GM18870 (cell line): ENCODE data around the gene SNAP47.

ENCODE experiments used
- ATAC-seq: cut with Tn5 transposase; IDR thresholded peaks from one replicate; pipeline ENCODE4 v1.9.1; 2021; ENCODE audit warnings: moderate library complexity; ENCODE audit not compliant: unreplicated experiment

Gene SNAP47

GRCh38 chr1:227781314-227781930 is 46.2 kb downstream of the SNAP47 start:
- ATAC-seq, result no peak

GRCh38 chr1:227782226-227782625 is 47.0 kb downstream of the SNAP47 start:
- ATAC-seq, result no peak

- ATAC-seq, result no peak
These were observed 50.0 kb downstream of the SNAP47 start for GRCh38 chr1:227785094-227785804.

- ATAC-seq, result no peak
These were observed 50.8 kb downstream of the SNAP47 start for GRCh38 chr1:227785805-227786671.

GRCh38 chr1:227786673-227787512 is 51.7 kb downstream of the SNAP47 start:
- ATAC-seq, result peak; percentile 0

GRCh38 chr1:227787513-227788270 is 52.5 kb downstream of the SNAP47 start:
- peak; percentile 73 for ATAC-seq

- ATAC-seq, result peak; percentile 29
These were observed 53.2 kb downstream of the SNAP47 start for GRCh38 chr1:227788271-227789083.

- no peak for ATAC-seq
These were observed 54.1 kb downstream of the SNAP47 start for GRCh38 chr1:227789084-227790033.

- ATAC-seq, result no peak
These were observed 54.8 kb downstream of the SNAP47 start for GRCh38 chr1:227790034-227790400.

- no peak for ATAC-seq
These were observed 55.6 kb downstream of the SNAP47 start for GRCh38 chr1:227790868-227791267.

GRCh38 chr1:227791425-227792143 is 56.3 kb downstream of the SNAP47 start:
- no peak for ATAC-seq

- ATAC-seq, result no peak
These were observed 57.2 kb downstream of the SNAP47 start for GRCh38 chr1:227792216-227793078.

- no peak for ATAC-seq
These were observed 58.1 kb downstream of the SNAP47 start for GRCh38 chr1:227793079-227793947.

- no peak for ATAC-seq
These were observed 58.9 kb downstream of the SNAP47 start for GRCh38 chr1:227793948-227794816.

- no peak for ATAC-seq
These were observed 59.6 kb downstream of the SNAP47 start for GRCh38 chr1:227794817-227795192.
